GM13977 (cell line): ENCODE results near the gene OTOA.
"Not testable (repeated sequence)": the region's sequence is repeated elsewhere in the genome, so short reads cannot be mapped to it uniquely, and the experiment has no call there.

ENCODE experiments used
- DNase-seq: peaks from one replicate; pipeline ENCODE4 v3.0.0; 2012; ENCODE audit warnings: low spot score
- CTCF ChIP-seq: IDR thresholded peaks from 2 replicates; pipeline ENCODE4 v1.5.1; 2012; ENCODE audit warnings: mild to moderate bottlenecking, control low read depth; ENCODE audit not compliant: insufficient read depth; ENCODE audit errors: extremely low read depth, missing control alignments
- in situ Hi-C: fragments of 300-500 bp; cut with MboI; formaldehyde crosslinking; loops from one replicate; pipeline ENCODE4 v1.12.0; 2022; ENCODE audit warnings: low sequenced_read_pairs, low pct_unique_long_range_greater_than_20kb, mixed read lengths, inconsistent platforms; ENCODE audit not compliant: unreplicated experiment

OTOA gene

DNA sequence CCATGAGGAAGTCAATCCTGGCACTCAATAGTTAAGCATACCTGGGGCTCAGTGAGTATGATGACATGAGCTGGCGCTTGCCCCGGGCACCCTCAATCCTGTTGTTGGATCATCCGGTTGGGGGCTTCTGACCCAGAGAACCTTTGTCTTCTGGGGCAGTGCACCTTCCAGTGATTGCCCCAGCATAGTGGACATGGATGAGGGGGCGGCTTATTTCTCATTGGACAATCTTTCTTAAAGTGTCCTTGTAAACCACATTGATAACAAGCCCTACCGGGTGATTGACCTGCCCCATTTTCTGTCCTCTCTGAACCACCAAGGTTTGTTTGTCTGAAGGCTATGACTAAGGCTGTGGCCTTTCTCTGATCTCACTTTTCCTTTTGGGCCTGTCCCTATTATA is 29.6 kb upstream of the OTOA start:
- in situ Hi-C loops, result no loop called here
- no peak for TF ChIP-seq CTCF
- no peak for DNase-seq

GRCh38 chr16:21635694-21636093 is 28.1 kb upstream of the OTOA start:
- in situ Hi-C loops, DNase-seq: not testable (repeated sequence)

DNA sequence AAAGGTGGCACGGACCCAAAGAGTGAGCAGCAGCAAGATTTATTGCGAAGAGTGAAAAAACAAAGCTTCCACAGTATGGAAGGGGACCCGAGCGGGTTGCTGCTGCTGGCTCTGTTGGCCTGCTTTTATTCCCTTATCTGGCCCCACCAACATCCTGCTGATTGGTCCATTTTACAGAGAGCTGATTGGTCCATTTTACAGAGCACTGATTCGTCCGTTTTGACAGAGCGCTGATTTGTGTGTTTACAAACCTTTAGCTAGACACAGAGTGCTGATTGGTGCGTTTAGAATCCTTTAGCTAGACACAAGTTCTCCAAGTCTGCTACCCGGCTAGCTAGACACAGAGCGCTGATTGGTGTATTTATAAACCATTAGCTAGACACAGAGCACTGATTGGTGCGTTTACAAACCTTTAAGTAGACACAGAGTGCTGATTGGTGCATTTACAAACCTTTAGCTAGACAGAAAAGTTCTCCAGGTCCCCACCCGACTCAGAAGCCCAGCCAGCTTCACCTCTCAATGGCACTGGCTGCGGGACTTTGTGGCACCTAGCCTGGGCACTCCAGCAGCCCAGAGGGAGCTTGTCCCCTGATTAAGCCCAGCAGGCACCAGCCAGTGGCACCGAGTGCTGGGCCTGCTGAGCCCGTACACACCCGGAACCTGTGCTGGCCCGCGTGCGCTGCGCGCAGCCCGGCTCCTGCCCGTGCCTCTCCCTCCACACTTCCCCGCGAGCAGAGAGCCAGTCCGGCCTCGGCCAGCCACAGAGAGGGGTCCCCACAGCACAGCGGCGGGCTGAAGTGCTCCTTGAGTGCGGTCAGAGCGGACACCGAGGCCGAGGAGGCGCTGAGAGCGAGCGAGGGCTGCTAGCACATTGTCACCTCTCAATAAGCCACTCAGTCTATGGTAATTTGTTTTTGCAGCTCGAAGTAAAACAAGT is 26.5 kb upstream of the OTOA start:
- no peak for TF ChIP-seq CTCF
- DNase-seq, result no peak
- in situ Hi-C loops, result no loop called here

- in situ Hi-C loops, result no loop called here
- TF ChIP-seq CTCF, result no peak
- peak; percentile 40 for DNase-seq
Measured at GRCh38 chr16:21638573-21638975, 25.2 kb upstream of the OTOA start.

DNA sequence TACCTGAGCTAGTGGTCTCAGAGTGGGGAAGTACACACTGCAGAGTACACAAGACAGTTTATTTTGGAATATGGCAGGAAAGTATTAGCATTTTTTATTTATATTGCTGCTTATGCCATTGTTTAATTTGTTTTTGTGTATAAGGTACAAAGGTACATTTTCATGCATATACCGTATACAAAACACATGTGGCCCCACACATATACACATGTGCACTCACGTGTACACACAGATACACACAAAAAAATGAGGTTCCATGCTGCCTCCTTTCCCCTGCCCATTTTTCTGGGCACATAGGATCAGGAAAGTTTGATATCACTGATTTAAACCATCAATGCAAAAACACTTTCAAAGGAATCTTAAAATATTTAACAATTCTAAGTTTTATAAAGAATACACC is 24.3 kb upstream of the OTOA start:
- in situ Hi-C loops, result no loop called here
- DNase-seq, result no peak
- TF ChIP-seq CTCF, result no peak

DNA sequence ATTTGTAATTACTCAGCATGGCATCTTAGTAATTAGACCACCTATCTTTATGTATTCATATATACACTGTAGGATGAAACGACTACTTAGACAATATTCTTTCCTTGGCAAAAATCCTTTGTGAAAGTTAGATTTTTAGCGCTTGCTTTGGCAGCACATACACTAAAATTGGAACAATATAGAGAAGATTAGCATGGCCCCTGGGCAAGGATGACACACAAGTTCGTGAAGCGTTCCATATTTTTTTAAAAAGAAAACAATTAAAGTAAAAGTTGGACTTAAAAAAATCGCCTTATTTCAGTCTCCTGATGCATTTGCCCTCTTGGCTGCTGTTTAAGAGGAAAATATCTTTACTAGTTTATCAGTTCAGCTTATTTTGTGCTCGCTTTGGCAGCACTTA is 21.9 kb upstream of the OTOA start:
- no peak for TF ChIP-seq CTCF
- in situ Hi-C loops, result no loop called here
- DNase-seq, result no peak

DNA sequence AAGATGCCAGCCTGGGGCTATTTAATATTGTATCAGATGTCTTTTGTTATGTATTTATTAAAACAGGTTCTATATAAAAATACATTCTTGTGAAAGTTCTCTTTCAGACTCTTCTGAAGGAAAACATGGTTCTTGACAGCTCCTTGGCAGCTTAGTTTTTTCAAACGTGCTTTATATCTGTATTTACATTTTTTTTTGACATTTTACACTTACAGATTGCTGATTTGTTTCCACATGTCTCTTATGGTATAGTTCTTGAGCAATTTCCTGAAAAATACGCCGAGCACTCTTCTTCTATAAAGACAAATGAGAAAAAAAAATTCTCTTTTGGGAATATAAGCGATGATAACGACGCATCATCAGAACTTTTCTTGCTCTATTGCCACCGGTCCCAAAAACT is 20.9 kb upstream of the OTOA start:
- in situ Hi-C loops, result no loop called here
- no peak for DNase-seq
- TF ChIP-seq CTCF, result no peak
